H9 (cell line): Measurements from ENCODE around the gene ADAM33. TPM values are rescaled to one million over a fixed set of nuclear protein-coding genes. Genes with fewer than 3 reads are reported as not detected.

ENCODE experiments used
- DNase-seq: peaks from one replicate; pipeline ENCODE4 v3.0.0-alpha.2; 2017
- H2AFZ ChIP-seq: one replicate; pipeline ENCODE4 v1.6.1; 2013; ENCODE audit warnings: mild to moderate bottlenecking, low read length, control low read depth, moderate library complexity
- H2AK5ac ChIP-seq: 2 replicates; pipeline ENCODE4 v1.6.1; 2013; ENCODE audit warnings: low read length, control low read depth, mixed read lengths; ENCODE audit not compliant: insufficient read length
- H2BK120ac ChIP-seq: one replicate; pipeline ENCODE4 v1.6.1; 2013; ENCODE audit warnings: low read depth, mild to moderate bottlenecking, low read length, control low read depth, inconsistent platforms; ENCODE audit not compliant: poor library complexity, severe bottlenecking
- H2BK12ac ChIP-seq: 2 replicates; pipeline ENCODE4 v1.6.1; 2013; ENCODE audit warnings: low read length, control low read depth, mixed read lengths, low read depth; ENCODE audit not compliant: insufficient read length
- H2BK15ac ChIP-seq: 2 replicates; pipeline ENCODE4 v1.6.1; 2013; ENCODE audit warnings: low read depth, low read length, control low read depth
- H2BK20ac ChIP-seq: one replicate; pipeline ENCODE4 v1.6.1; 2013; ENCODE audit warnings: low read depth, mild to moderate bottlenecking, low read length, control low read depth, inconsistent platforms; ENCODE audit not compliant: poor library complexity, severe bottlenecking
- H2BK5ac ChIP-seq: 2 replicates; pipeline ENCODE4 v1.6.1; 2013; ENCODE audit warnings: low read length, control low read depth, mixed read lengths; ENCODE audit not compliant: insufficient read length
- H3K14ac ChIP-seq: 2 replicates; pipeline ENCODE4 v1.6.1; 2013; ENCODE audit warnings: low read length, control low read depth; ENCODE audit not compliant: insufficient read depth
- H3K18ac ChIP-seq: 2 replicates; pipeline ENCODE4 v1.6.1; 2013; ENCODE audit warnings: low read depth, mild to moderate bottlenecking, mixed read lengths, low read length, control low read depth; ENCODE audit not compliant: insufficient read length
- H3K23ac ChIP-seq: 2 replicates; pipeline ENCODE4 v1.6.1; 2013; ENCODE audit warnings: low read length, control low read depth, mixed read lengths, low read depth; ENCODE audit not compliant: insufficient read length
- H3K23me2 ChIP-seq: 2 replicates; pipeline ENCODE4 v1.6.1; 2013; ENCODE audit warnings: low read depth, mild to moderate bottlenecking, mixed read lengths, low read length, control low read depth; ENCODE audit not compliant: insufficient read length, poor library complexity, severe bottlenecking
- H3K27ac ChIP-seq: 2 replicates; pipeline ENCODE4 v1.5.1; 2013; ENCODE audit warnings: low read length, control low read depth, mixed read lengths, low read depth; ENCODE audit not compliant: insufficient read length
- H3K27me3 ChIP-seq: 2 replicates; pipeline ENCODE4 v1.6.1; 2013; ENCODE audit warnings: low read length, control low read depth, inconsistent platforms; ENCODE audit not compliant: insufficient read depth
- H3K4ac ChIP-seq: 2 replicates; pipeline ENCODE4 v1.6.1; 2013; ENCODE audit warnings: low read depth, mild to moderate bottlenecking, control low read depth, inconsistent platforms, low read length, moderate library complexity
- H3K4me1 ChIP-seq: 2 replicates; pipeline ENCODE4 v1.6.1; 2013; ENCODE audit warnings: low read length, control low read depth, inconsistent platforms; ENCODE audit not compliant: insufficient read depth
- H3K4me2 ChIP-seq: 2 replicates; pipeline ENCODE4 v1.6.1; 2013; ENCODE audit warnings: low read length, control low read depth, mixed read lengths; ENCODE audit not compliant: insufficient read length, insufficient read depth
- H3K56ac ChIP-seq: 2 replicates; pipeline ENCODE4 v1.6.1; 2013; ENCODE audit warnings: low read depth, mild to moderate bottlenecking, mixed read lengths, low read length, control low read depth; ENCODE audit not compliant: insufficient read length
- H3K79me1 ChIP-seq: 2 replicates; pipeline ENCODE4 v1.6.1; 2013; ENCODE audit warnings: low read depth, mild to moderate bottlenecking, moderate library complexity, low read length, control low read depth, inconsistent platforms; ENCODE audit not compliant: insufficient read depth, poor library complexity, severe bottlenecking
- H3K79me2 ChIP-seq: 2 replicates; pipeline ENCODE4 v1.6.1; 2013; ENCODE audit warnings: low read length, control low read depth, inconsistent platforms; ENCODE audit not compliant: insufficient read depth
- H3K9ac ChIP-seq: 2 replicates; pipeline ENCODE4 v1.6.1; 2013; ENCODE audit warnings: low read length, control low read depth, mixed read lengths; ENCODE audit not compliant: insufficient read length; ENCODE audit errors: extremely low read depth
- H3K9me3 ChIP-seq: one replicate; pipeline ENCODE4 v1.6.1; 2013; ENCODE audit warnings: low read depth, low read length, inconsistent platforms; ENCODE audit not compliant: control insufficient read depth
- H3T11ph ChIP-seq: one replicate; pipeline ENCODE4 v1.6.1; 2013; ENCODE audit warnings: mild to moderate bottlenecking, low read length, control low read depth, inconsistent platforms
- H4K20me1 ChIP-seq: one replicate; pipeline ENCODE4 v1.6.1; 2013; ENCODE audit not compliant: control insufficient read depth, insufficient read length, insufficient read depth
- H4K5ac ChIP-seq: 2 replicates; pipeline ENCODE4 v1.6.1; 2013; ENCODE audit warnings: low read depth, mild to moderate bottlenecking, mixed read lengths, low read length, control low read depth; ENCODE audit not compliant: insufficient read length
- H4K8ac ChIP-seq: replicated peaks from 2 replicates; pipeline ENCODE4 v1.6.1; 2013; ENCODE audit warnings: low read length, control low read depth, mixed read lengths, low read depth; ENCODE audit not compliant: insufficient read length
- H4K91ac ChIP-seq: 2 replicates; pipeline ENCODE4 v1.6.1; 2013; ENCODE audit warnings: low read depth, mild to moderate bottlenecking, moderate library complexity, mixed read lengths, low read length, control low read depth; ENCODE audit not compliant: insufficient read length
- H3K27ac Mint-ChIP-seq, 3 experiments: 2 replicates in 2 of 3; 3 replicates in 1 of 3; pipeline ENCODE4 v1.8.0; 2020 to 2021; ENCODE audit warnings: mixed read lengths in 3 of 3, mild to moderate bottlenecking in 1 of 3, moderate library complexity in 1 of 3
- H3K27me3 Mint-ChIP-seq: 2 replicates; pipeline ENCODE4 v1.8.0; 2021; ENCODE audit warnings: low read depth, mild to moderate bottlenecking, moderate library complexity, mixed read lengths
- H3K36me3 Mint-ChIP-seq, 3 experiments: 2 replicates in 2 of 3; 3 replicates in 1 of 3; pipeline ENCODE4 v1.8.0; 2020 to 2021; ENCODE audit warnings: low read depth in 3 of 3, mixed read lengths in 3 of 3; ENCODE audit not compliant: insufficient read depth in 1 of 3
- H3K4me1 Mint-ChIP-seq, 2 experiments: 2 replicates each; pipeline ENCODE4 v1.8.0; 2020; ENCODE audit warnings: mixed read lengths in 2 of 2
- H3K4me3 Mint-ChIP-seq, 2 experiments: 2 replicates in 1 of 2; 3 replicates in 1 of 2; pipeline ENCODE4 v1.8.0; 2020 to 2021; ENCODE audit warnings: mild to moderate bottlenecking in 2 of 2, mixed read lengths in 2 of 2, moderate library complexity in 1 of 2
- H3K9me3 Mint-ChIP-seq, 2 experiments: 2 replicates in 1 of 2; 3 replicates in 1 of 2; pipeline ENCODE4 v1.8.0; 2020; ENCODE audit warnings: mild to moderate bottlenecking in 2 of 2, mixed read lengths in 2 of 2, moderate library complexity in 1 of 2
- CTCF ChIP-seq: fragments of 200-600 bp; sonication (generic); conservative IDR thresholded peaks from 3 replicates; pipeline ENCODE4 v1.8.0; 2021; ENCODE audit warnings: antibody characterized with exemption, mild to moderate bottlenecking
- WGBS: extraction: QIAGEN DNeasy Blood & Tissue Kit; methylation state at CpG from one replicate; pipeline ENCODE4 v1.1.7; 2013; ENCODE audit warnings: missing lambda C conversion rate, low lambda C conversion rate, mixed read lengths; ENCODE audit not compliant: insufficient read length; ENCODE audit errors: extremely low coverage; 5-methylcytosine and 5-hydroxymethylcytosine counted together
- long read RNA-seq: library from polyadenylated mRNA; unstranded; transcript quantifications from one replicate; pipeline ENCODE4 v2.0.0, GENCODE V29; 2020
- total RNA-seq: library from RNA; stranded (reverse); gene quantifications from 2 replicates; pipeline ENCODE4 v1.2.1, GENCODE V29; 2021

Gene ADAM33, protein sequence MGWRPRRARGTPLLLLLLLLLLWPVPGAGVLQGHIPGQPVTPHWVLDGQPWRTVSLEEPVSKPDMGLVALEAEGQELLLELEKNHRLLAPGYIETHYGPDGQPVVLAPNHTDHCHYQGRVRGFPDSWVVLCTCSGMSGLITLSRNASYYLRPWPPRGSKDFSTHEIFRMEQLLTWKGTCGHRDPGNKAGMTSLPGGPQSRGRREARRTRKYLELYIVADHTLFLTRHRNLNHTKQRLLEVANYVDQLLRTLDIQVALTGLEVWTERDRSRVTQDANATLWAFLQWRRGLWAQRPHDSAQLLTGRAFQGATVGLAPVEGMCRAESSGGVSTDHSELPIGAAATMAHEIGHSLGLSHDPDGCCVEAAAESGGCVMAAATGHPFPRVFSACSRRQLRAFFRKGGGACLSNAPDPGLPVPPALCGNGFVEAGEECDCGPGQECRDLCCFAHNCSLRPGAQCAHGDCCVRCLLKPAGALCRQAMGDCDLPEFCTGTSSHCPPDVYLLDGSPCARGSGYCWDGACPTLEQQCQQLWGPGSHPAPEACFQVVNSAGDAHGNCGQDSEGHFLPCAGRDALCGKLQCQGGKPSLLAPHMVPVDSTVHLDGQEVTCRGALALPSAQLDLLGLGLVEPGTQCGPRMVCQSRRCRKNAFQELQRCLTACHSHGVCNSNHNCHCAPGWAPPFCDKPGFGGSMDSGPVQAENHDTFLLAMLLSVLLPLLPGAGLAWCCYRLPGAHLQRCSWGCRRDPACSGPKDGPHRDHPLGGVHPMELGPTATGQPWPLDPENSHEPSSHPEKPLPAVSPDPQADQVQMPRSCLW
- 4.0 and 4.4 TPM in 2 replicates for total RNA-seq
- long read RNA-seq, partial matches to known transcripts = 2 of 4 reads
- long read RNA-seq, other reads (novel, unspliced or antisense) = 2 of 4 reads

GRCh38 chr20:3681931-3682781 lies at the start of gene ADAM33:
Gene ADAM33 (minus strand): TSS chr20:3682010. CDS start chr20:3682004, 6 bp downstream.
- Histone ChIP-seq H2BK120ac (no peak within 1 kb of the TSS), H2AK5ac (no peak within 1 kb of the TSS), H3K79me2 (no peaks in the 10 kb centered on the region), H4K20me1 (no peaks in the 10 kb centered on the region), H2AFZ (peak within 1 kb of the TSS; percentile 56), H2BK20ac (no peak within 1 kb of the TSS), H3K4ac (no peak within 1 kb of the TSS), H3K4me2 (peak within 1 kb of the TSS; percentile 84), H3K79me1 (no peaks in the 10 kb centered on the region), H3K4me1 (peaks cover 4% of the 10 kb centered on the region; the same call in 1 of the 2 replicates), H3K14ac (peak within 1 kb of the TSS; percentile 69), H3K56ac (no peak within 1 kb of the TSS), H3K23ac (no peak within 1 kb of the TSS), H3K18ac (no peak within 1 kb of the TSS), H3K27ac (no peak within 1 kb of the TSS), H3K27me3 (no peaks in the 10 kb centered on the region; the same call in 1 of the 2 replicates), H2BK12ac (no peak within 1 kb of the TSS), H3T11ph (no peak within 1 kb of the TSS), H4K5ac (no peak within 1 kb of the TSS), H2BK15ac (no peak within 1 kb of the TSS), H4K91ac (no peak within 1 kb of the TSS), H4K8ac (no peak within 1 kb of the TSS), H3K23me2 (peaks cover 13% of the 10 kb centered on the region), H3K9ac (no peak within 1 kb of the TSS), H2BK5ac (no peak within 1 kb of the TSS), H3K9me3 (no peaks in the 10 kb centered on the region)
- Mint-ChIP-seq H3K27me3 (peaks cover 54% of the 10 kb centered on the region), H3K4me3 (peak within 1 kb of the TSS; percentile 57 to 84), H3K36me3 (no peaks in the 10 kb centered on the region), H3K27ac (no peak within 1 kb of the TSS), H3K9me3 (no peaks in the 10 kb centered on the region; a peak in 1 of 5 replicates), H3K4me1 (peaks cover 20 to 35% of the 10 kb centered on the region in 2 experiments)
- WGBS = no CpG with 5 or more reads among the region's 65 CpGs
- peak; percentile 56 for DNase-seq
- TF ChIP-seq CTCF = 0 out of 3 replicates have a peak, but pooled peaks have one; percentile 23
